ENCODE measurements around the gene SLC16A5.
"Not testable (repeated sequence)": the region's sequence is repeated elsewhere in the genome, so short reads cannot be mapped to it uniquely, and the experiment has no call there.

SLC16A5 gene

DNA sequence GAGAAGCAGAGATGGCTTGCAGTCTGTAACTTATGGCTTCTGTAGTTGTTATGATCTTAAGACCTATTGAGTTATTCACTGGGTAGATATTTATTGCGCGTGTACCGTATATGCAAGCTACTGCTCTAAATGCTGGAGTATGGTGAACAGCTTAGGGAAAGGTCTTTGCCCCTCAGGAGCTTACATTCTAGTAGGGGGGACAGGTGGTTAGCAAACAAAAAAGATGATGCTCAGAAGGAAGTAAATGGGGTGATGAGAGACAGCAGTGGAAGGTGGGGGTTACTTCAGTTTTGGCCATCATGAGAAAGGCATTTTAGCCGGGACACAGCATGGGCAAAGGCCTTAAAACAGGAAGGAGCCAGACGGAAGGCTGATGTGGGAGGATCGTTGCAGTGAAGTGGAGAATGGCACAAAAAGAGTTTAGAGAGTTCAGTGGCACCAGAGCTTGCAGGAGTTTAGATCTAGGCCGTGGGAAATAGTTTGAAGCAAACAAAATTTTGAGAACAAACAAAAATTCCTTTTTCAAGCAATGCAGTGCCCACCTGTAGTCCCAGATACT is 24.1 kb downstream of the SLC16A5 start:
- no peak for DNase-seq

DNA sequence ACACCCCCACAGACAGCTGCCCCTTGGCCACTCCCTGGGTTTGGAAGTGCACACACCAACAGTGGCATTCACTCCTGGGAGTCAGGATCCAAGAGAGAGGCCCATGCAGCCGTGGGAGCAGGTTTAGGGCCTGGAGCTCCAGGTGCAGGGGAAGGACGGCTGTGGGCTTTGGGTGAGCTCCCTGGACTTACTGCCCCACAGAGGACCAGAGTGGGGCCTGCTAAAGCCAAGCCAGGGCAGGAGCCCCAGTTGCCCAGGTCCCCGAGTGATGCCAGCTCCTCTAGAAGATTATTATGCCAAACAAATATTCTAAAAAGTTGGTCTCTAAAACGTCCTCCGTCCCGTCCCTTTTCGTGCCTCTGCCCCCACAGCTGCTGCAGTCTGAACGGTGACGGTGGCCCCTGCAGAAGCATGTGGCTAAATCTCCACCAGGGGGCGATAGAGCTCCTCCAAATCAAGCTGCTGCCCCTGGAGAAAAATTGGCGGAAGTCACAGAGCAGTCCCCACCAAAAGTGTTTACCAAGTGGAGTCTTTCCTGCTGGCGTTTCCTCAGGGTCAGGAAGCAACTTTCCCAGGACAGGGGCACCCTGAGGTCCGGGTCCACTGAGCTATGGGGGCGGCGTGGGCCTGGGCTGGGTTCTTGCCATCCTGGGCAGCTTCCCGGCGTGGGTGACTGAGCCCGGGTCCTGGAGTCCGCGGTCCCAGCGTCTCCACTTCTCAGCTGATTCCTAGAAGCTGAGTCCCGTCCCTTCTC is 26.2 kb downstream of the SLC16A5 start:
- peak; percentile 86 for DNase-seq

DNA sequence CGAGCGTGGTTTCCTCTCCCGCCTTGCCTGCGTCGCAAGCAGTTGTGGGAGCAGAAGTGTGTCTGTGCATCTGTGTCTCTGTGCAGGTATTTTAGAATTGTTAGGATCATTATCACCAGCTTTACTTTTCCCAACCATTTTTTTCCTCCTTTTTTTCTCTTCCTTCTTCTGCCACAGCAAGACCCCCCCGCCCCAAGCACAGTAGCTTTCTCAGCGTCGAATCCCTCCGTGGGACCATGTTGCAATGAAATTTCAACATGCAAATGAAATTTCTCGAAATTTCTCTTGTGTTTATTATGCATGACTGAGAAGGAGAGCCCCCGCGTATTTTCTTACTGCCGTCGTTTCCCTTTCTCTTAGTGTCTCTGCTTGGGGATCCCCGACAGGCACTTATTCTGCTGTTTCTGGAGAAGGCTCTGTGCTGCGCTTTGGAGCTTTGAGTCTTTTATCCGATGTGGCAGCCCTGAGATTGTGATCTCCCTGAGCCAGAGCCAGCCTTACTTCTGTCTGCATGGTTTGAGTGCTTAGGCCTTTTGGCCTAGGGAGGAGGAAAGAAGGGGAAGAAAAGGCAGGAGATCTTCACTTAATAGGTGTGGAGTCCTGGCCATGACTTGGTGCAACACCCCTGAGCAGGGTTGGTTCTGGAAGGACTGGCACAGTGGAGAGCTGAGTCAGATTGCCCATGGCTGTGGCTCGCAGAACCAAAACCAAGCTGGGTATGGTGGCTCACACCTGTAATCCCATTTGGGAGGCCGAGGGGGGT is 27.0 kb downstream of the SLC16A5 start:
- DNase-seq, result no peak

DNA sequence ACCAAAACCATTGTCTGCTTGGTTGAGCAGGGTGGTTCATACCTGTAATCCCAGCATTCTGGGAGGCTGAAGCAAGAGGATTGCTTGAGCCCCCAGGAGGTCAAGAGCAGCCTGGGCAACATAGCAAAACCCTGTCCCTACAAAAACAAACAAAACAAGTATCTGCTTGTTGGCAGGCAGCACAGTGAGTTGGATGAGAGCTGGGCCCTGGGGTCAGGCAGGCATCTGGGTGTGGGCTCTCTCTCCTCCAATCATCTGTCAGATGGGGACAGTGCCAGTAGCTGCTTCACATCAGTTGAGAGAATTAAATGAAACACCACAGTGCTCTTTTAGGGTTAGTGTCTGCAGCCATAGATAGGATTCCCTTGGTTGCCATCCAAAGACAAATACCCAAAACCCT is 27.8 kb downstream of the SLC16A5 start:
- DNase-seq, result no peak

DNA sequence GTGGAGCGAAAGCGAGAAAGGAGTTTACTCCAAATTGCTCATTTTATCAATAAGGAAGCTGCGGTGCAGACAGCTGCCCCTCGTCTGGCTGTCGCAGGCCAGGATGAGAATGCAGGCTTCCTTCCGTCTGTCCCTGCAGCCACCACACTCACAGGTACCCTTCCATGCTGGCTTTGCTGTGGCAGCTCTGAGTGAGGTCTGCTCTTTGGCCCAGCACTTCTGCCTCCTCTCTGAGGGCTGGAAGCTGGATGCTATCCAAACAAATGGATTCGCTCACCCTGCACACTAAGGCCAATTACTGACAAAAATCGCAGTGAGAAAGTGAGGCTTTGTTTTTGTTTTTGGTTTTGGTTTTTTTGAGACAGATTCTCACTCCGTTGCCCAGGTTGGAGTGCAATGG is 29.0 kb downstream of the SLC16A5 start:
- DNase-seq, result no peak

DNA sequence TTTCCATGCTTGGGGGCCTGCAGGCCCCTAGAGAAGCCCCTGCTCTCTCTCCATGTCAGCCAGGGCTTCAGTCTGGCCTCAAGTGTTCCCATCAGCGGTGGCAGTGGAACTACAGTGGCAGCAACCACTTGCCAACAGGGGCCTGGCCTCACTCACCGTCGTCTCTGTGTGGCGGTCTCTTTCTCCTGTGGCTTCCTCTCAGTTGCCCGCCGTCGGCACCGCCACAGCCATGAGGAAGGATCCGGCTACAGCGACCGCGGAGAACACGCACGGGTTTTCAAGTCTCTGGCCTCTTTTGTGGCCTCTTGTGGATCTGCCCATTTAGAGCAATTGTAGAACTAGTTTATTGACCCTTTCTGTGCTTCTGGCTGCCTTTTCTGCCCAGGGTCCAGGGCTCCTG is 30.6 kb downstream of the SLC16A5 start:
- DNase-seq, result no peak

DNA sequence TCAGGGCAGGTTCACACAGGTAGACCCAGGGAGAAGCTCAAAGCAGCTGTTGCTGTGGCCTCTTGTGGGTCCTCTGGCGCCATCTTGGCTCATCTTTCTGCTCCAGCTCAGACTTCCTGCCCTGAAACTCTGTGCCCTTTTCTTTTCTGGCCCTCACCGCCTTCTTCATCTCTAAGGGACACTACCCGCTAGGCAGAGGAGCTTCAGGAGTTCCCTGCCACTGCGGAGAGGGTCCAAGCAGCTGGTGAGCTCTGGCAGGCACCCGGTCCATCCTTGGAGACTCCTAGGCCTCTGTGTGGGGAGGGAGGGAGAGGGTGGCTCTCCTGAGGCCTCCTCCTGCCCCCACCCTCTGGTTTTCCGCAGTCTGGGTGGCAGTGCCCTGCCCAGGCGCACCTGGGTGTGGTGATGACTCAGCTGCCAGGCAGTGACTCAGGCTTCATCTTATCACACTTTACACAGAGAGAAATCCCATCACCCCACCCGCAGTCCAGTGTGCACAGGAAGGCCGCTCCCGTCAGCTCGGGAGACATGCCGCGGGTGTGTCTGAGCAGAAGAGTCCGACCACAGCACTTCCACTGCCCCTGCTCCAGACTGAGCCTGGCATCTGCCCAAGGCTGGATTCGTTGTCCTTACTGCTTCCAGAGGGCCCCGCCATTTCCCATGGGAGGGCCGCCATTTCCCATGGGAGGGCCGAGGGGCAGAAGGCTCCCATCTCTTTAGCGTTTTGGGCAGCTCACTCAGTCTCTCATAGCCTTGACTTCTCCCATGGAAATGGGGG is 36.5 kb downstream of the SLC16A5 start:
- DNase-seq, result peak; percentile 63

DNA sequence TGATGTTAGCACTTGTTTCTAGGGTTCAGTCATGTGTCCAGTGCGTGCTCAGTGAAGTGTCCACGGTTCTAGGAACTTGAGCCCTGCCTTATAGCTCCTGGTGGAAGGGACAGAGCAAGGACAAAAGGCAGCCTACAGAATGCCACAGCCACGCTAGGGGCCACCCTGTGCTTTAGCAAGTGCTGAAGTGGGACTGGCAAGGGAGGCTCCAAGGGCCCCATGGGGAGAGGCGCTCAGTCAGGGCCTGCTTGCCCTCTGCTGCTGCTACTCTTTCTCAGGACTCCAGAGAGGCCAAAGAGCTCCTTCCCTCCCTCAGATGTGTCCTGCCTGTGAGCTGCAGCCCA is 37.0 kb downstream of the SLC16A5 start:
- no peak for DNase-seq

DNA sequence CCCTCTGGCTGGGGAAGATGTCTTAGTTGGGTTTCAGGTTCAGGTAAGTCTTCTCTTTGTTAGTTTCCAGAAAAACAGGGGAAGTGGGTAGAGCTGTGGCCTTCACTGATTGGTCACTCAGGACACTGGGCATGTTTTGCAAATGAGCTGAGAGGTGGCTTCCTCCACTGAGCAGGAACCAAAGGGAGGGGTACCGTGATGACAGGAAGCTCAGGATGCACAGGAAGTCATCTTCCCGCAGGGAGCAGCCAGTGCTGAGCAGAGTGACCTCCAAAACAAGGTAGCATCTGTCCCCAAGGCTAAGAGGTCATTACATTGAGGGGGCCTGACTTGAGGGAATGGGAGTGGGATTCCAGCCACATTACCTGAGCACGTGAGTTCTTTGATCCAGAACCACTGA is 38.2 kb downstream of the SLC16A5 start:
- no peak for DNase-seq

DNA sequence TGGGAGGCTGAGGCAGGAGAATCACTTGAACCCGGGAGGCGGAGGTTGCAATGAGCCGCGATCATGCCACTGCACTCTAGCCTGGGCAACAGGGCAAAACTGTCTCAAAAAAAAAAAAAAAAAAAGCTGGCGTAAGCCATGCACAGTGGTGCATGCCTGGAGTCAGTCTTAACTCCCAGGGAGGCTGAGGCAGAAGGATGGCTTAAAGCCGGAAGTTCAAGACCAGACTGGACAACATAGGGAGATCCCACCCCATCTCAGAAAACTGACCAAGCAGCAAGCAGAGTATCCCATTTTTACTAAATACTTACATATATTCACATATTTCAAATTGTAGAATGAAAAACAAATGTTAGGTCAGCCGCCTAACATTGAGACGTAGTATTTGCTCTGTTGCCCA is 39.2 kb downstream of the SLC16A5 start:
- no peak for DNase-seq

DNA sequence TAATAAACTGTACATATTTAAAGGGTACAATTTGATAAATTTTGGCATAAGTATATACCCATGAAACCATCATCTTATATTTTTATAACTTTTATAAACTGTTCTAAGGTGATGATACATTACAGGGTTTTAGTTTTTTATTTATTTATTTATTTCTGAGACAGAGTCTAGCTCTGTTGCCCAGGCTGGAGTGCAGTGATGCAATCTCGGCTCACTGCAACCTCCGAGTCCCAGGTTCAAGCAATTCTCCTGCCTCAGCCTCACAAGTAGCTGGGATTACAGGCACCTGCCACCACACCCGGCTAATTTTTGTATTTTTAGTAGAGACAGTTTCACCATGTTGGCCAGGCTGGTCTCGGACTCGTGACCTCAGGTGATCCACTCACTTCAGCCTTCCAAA is 40.2 kb downstream of the SLC16A5 start:
- DNase-seq, result not testable (repeated sequence)

DNA sequence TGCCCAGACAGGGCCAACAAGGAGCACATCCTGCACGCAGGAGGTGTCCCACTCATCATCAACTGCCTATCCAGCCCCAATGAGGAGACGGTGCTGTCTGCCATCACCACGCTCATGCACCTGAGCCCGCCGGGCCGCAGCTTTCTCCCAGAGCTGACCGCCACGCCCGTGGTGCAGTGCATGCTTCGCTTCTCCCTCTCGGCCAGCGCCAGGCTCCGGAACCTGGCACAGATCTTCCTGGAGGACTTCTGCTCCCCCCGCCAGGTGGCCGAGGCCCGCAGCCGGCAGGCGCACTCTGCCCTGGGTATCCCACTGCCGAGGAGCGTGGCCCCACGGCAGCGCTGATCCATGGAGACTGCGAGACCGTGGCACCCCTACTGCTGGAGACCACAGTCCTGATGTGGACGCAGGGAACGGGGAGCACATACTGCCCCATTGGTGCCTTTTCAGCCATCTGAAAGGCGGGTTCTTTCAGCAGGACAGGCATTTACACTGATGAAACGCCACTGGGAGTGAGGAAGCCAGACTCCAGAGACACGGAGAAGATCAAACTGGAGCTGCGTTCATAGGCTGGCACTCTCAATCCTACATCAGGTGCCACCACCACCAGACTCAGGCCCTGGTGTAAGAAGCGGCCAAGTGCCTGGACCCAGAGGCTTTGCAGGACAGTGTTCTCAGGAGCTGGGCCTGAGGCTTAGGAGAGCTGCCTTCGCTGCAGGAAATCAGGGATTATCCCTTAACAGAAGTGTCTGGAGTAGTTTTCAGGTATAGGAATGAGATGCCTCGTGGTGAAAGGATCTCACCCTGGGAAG is 41.1 kb downstream of the SLC16A5 start:
- DNase-seq, result no peak

DNA sequence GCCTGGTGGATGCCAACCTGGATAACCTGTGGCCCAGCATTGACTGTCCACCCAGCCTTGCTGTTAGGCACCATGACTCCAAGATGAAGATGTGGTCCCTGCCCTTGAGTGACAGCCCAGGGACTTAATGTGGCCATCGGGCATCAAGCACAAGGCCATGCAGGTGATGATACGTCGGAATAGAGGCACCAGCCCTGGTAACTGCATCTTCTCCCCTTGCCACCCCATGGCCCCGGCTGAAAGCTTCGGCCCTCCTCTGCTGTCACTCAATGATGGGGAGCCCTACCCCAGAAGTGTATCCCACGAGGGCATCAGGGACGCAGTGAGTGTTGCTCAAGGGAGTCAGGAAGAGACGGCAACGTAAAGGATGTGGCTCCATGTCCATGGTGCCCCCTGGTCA is 41.8 kb downstream of the SLC16A5 start:
- DNase-seq, result no peak

DNA sequence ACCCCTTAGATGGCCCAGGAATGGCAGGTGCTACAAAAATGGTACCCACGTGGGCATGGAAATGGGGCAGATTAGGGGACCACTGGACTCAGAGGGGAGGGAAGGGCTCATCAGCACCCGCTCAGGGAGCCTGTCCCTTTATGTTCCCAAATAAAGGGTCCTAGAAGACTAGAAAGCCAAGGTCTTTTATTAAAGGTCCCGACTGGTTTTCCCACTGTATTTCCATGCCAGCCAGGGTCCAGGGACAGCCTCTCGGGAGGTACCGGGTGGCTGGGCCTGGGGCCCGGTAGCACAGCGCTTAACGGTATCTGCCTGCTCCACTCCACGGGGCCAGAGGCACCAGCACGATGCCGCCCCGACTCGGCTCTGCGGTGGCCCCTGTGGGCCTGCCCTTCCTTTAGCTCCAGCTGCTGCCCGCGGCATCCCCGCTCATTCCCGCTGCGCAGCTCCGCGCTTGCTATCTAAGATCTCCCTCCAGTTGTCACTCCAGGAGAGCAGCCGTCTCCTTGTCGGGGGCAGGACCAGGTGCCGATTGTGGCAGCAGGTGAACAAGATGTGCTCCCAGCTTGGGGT is 42.4 kb downstream of the SLC16A5 start:
- DNase-seq, result no peak

DNA sequence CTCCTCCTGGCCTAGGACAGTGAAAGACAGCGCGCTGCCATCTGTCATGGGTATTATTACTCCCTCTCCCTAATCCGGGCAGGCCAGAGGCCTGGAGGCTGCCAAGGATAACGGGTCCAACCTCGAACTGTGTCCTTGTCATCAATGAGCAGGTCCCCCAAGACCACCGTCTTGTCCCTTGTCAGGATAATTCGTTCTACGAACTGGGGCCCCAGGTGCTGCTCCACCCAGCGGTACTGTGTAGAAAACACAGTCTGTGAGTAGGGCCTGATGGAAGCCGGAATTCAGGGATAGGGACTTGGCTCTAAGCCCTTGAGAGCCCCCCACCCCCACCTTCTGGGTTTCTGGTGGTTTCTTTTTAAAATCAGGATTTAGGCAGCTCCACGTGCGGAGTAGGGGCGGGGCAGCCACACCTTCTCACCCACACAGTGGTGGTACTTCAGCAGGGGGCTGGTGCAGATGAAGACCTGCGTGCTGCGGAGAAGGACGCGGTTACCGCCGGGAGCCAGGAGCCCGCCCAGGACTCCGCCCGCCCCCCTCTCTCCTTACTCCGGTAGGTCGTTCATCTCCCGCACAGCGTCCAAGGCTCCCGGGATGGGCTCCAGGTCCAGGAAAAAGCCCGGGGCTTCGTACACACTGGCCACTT is 43.0 kb downstream of the SLC16A5 start:
- DNase-seq, result peak; percentile 66

DNA sequence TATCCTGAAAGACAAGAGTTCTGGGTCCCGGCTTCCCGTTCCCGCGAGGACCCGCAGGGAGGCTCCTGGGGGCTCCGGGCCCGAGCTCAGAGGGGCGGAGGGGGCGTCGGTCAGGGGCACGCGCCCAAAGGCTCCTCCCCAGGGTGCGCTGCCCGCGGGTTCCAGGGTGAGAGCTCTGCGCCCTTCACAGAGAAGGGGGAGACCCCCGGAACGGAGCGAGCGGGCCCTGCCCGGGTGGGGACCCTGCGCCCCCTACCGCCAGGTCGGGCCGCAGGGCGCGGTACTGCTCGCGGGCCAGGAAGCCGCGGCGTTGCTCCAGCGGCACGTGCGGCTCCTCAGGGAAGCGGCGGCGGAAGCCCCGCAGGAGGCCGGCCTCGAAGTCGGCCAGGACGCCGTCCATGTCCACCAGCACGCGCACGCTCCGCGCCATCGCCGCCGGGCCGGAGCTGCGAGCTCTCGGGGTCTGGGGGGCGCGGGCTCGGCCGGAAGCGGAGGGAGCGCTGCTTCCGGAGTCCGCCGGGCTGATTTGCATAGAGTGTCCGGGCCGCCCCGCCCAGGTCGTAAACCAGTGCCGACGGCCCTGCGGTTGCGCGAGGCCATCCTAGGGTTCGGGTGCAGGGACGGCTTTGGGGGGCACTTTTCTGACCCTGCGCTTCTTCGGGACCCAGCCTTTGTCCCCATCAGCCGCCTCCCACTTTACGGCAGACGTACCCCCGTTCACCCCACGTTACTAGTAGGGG is 43.7 kb downstream of the SLC16A5 start, which contains the start of gene NT5C:
Gene NT5C (minus strand): TSS at position 465 of the 740 bp plus-strand sequence. CDS start 35 bp downstream, at position 430.
- peak; percentile 70 for DNase-seq

DNA sequence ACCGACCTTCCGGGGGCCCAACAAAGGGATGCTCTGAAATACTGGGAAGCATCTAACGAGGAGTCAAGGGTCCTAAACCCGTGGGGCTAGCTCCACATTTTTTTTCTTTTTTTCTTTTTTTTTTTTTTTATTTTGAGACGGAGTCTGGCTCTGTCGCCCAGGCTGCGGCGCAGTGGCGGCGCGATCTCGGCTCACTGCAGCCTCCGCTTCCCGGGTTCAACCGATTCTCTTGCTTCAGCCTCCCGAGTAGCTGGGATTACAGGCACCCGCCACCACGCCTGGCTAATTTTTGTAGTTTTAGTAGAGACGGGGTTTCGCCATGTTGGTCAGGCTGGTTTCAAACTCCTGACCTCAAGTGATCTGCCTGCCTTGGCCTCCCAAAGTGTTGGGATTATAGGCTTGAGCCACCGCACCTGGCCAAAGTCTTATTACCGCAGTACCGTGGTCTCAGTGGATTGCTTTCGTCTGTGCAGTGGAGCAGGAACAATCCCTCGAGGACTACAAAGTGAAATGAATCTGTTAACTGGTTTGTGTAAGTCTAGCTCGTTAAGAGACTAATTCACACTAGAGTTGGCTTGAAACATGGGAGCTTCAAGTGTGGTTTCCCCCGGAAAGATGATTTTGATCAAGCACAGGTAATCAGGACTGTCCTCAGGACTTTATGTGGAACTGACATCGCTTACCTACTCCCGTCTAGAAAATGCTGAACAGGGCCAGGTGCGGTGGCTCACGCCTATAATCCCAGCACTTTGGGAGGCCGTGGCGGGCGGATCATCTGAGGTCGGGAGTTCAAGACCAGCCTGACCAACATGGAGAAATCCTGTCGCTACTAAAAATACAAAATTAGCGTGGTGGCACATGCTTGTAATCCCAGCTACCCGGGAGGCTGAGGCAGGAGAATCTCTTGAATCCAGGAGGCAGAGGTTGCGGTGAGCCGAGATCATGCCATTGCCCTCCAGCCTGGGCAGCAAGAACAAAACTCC is 44.6 kb downstream of the SLC16A5 start:
- DNase-seq, result not testable (repeated sequence)

DNA sequence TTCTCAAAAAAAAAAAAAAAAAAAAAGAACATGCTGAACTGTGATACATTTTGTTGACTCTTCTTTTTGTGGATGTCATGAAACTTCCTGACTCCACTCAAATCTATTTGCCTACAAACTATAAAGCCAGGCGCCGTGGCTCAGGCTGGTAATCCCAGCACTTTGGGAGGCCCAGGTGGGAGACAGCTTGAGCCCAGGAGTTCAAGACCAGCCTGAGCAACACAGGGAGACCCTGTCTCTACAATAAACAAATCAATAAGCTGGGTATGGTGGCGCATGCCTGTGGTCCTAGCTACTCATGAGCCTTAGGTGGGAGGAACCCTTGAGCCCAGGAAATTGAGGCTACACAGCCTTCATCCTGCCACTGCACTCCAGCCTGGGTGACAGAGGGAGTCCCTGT is 45.2 kb downstream of the SLC16A5 start:
- no peak for DNase-seq

DNA sequence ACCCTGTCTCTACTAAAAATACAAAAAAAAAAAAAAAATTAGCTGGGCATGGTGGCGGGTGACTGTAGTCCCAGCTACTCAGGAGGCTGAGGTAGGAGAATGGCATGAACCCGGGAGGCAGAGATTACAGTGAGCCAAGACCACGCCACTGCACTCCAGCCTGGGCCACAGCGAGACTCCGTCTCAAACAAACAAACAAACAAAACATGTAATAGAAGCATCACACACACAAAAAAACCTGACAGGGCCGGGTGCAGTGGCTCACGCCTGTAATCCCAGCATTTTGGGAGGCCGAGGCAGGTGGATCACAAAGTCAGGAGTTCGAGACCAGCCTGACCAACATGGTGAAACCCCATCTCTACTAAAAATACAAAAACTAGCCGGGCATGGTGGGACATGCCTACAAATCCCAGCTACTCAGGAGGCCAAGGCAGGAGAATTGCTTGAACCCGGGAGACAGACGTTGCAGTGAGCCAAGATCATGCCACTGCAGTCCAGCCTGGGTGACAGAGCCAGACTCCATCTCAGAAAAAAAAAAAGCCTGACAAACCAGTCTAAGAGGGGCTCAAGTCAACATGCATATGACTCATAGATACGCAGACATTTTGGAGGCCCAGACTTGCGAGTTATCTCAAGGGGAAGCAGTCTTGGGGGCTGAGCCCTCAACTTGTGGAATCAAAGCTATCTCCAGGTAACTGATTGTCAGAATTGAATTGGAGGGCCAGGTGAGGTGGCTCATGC is 46.0 kb downstream of the SLC16A5 start:
- DNase-seq, result not testable (repeated sequence)
